Activated naive CD8-positive, alpha-beta T cell treated with anti-CD3 and anti-CD28 coated beads for 36 hours (primary cell): ENCODE measurements around the gene KDM4B. TPM values are rescaled to one million over a fixed set of nuclear protein-coding genes. Genes with fewer than 3 reads are reported as not detected.

Experiments
- DNase-seq: peaks from one replicate; pipeline ENCODE4 v3.0.0; 2021
- H3K27ac Mint-ChIP-seq: one replicate; pipeline ENCODE4 v1.8.0; 2022; ENCODE audit warnings: mild to moderate bottlenecking, moderate library complexity, mixed read lengths
- H3K27me3 Mint-ChIP-seq: one replicate; pipeline ENCODE4 v1.8.0; 2022; ENCODE audit warnings: mild to moderate bottlenecking, mixed read lengths
- H3K36me3 Mint-ChIP-seq: one replicate; pipeline ENCODE4 v1.8.0; 2021; ENCODE audit warnings: mild to moderate bottlenecking, mixed read lengths
- H3K4me1 Mint-ChIP-seq: one replicate; pipeline ENCODE4 v1.8.0; 2021; ENCODE audit warnings: mixed read lengths
- H3K4me3 Mint-ChIP-seq: one replicate; pipeline ENCODE4 v1.8.0; 2022; ENCODE audit warnings: mild to moderate bottlenecking, moderate library complexity, mixed read lengths
- H3K9me3 Mint-ChIP-seq: one replicate; pipeline ENCODE4 v1.8.0; 2022; ENCODE audit warnings: mixed read lengths
- total RNA-seq, 2 experiments: library from RNA; stranded (reverse); gene quantifications; one replicate each; pipeline ENCODE4 v1.2.3, GENCODE V29; 2021

KDM4B gene
- total RNA-seq, 2 experiments from 2014 or later: 29.4 to 31.3 TPM

DNA sequence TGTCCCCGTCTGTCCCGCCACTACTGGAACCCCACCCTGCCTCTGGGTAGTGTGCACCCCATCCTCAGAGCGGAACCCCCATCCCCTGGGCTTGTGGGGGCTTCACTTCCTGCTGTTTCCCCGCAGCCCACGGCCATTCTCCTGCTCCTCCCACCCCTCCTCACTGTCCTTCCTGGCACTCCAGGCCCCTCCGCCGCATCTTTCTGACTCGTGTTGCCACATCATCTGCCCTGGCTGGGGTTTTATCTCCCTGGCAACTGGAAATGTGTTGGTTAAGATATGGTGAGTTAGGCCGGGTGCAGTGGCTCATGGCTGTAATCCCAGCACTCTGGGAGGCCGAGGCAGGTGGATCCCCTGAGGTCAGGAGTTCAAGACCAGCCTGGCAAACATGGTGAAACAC lies 37.3 kb downstream of the KDM4B start:
- DNase-seq: no peak
- H3K36me3 Mint-ChIP-seq: peaks cover 12% of the 10 kb centered on the region
- H3K4me3 Mint-ChIP-seq: no peak overlapping the region
- peaks cover 5% of the 10 kb centered on the region for H3K4me1 Mint-ChIP-seq
- H3K9me3 Mint-ChIP-seq: peaks cover 8% of the 10 kb centered on the region
- no peak overlapping the region for H3K27ac Mint-ChIP-seq
- no peaks in the 10 kb centered on the region for H3K27me3 Mint-ChIP-seq

DNA sequence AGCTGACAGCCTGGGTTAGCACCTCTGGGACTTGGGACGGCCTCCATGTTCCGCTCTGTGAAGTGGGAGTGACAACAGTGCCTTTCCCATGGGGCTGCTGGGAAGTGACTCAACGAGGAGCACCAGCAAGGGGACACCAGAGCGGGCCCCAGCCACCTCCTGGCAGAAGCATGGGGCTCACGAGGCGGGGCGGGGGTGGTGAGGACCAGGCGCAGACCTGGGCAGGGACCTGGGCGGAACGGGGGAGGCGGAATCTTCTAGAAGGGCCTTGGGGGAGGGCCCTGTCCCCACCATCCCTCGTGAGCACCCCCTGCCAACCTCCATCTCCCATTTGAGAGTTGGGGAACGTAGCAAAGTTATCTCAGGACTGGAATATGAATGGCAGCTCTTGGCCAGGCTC lies 37.9 kb downstream of the KDM4B start:
- peaks cover 8% of the 10 kb centered on the region for H3K9me3 Mint-ChIP-seq
- DNase-seq: no peak
- H3K4me3 Mint-ChIP-seq: no peak overlapping the region
- H3K36me3 Mint-ChIP-seq: peaks cover 12% of the 10 kb centered on the region
- H3K4me1 Mint-ChIP-seq: peaks cover 5% of the 10 kb centered on the region
- H3K27ac Mint-ChIP-seq: no peak overlapping the region
- no peaks in the 10 kb centered on the region for H3K27me3 Mint-ChIP-seq

DNA sequence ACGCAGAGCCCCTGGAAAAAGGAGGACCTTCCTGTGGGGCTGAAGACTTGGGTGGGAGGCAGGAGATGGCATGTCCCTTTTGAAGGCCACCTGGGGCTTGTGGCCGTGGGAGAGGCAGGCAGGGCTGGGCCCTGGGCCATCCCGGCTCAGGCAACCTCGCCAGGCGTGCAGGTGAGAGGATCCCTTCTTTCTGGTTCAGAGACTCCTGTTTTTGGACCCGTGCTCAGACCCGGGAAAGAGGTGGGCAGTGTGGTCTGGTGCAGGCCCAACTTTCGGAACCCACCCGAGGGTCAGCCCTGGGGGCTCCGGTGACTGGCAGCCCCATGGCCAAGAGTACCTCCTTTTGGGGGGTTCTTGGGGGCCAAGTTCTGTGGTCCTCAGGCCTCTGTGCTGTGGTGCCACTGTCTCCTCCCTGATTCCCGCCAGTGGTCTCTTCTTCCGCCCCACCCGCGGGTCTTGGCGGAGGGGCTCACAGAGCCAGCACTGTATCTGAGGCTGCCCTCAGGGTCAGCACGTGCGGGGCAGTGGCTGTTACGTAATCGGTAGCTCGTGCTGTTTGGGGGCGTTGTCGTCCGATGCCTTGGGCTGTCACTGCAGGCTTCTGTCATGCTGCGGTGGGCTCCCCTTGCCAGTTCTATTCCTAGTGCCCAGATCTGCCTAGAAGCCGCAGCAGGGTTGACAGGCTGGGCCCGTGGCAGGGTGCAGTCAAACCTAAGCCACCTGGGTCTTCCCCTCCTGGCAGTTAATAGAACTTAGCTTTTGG lies 42.7 kb downstream of the KDM4B start:
- Mint-ChIP-seq H3K9me3 (peaks cover 8% of the 10 kb centered on the region), H3K4me3 (no peak overlapping the region), H3K27me3 (no peaks in the 10 kb centered on the region), H3K36me3 (peaks cover 12% of the 10 kb centered on the region), H3K4me1 (peaks cover 2% of the 10 kb centered on the region), H3K27ac (no peak overlapping the region)
- DNase-seq: no peak

DNA sequence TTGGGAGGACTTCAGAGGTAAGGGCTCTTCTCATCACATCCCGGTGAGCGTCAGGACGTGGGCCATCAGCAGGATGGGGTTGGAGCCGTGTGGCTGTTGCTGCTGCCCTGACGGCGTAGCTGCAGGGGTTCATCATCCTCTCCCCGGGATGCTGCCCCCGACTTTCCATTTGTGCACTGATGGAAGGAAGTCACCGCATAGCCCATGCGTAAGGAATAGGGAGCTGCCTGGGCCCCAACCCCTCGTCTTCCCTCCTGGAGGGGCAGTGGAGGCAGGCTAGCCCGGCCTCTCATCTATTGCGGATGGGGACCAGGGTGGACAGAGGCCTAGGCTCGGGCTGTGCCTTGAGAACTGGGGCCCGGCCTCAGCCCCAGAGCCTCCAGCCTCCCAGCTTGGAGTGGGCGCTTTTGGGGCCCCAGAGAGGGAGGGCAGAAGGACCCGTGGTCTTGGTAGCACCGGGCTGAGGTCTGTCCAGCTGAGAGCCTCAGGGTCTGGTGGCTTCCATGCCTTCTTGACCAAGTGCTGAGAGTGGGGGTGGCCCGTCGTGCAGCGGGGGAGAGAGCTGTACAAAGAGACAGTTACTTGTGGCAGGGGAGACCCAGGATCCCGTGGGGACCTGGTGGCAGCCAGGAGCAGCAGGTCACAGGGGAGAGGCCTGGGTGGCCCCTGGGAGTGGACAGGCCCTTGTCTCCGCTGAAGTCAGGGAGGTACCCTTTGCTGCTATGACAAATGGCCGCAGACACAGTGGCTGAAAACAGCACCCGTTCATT lies 44.0 kb downstream of the KDM4B start:
- no peaks in the 10 kb centered on the region for H3K4me1 Mint-ChIP-seq
- peaks cover 3% of the 10 kb centered on the region for H3K36me3 Mint-ChIP-seq
- H3K27me3 Mint-ChIP-seq: no peaks in the 10 kb centered on the region
- no peak overlapping the region for H3K27ac Mint-ChIP-seq
- DNase-seq: no peak
- H3K4me3 Mint-ChIP-seq: no peak overlapping the region
- peaks cover 1% of the 10 kb centered on the region for H3K9me3 Mint-ChIP-seq

DNA sequence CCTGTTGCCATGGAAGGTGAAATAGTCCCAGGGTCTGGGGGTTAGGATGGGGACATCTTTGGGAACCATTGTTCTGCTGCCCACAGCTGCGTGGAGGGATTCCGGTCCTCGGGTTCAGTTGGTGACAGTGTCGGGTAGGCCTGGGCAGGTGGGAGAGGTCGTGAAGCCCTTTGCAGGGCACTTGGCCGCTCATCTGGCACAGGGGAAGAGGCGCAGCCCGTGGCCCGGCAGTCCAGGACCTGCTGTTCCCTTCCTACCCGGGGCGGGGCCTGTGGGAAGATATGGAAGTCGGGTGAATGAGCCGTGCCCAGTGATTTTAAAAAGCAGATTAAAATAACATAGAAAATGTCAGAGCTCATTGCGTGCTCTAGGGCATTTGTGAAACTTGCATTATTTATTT lies 44.8 kb downstream of the KDM4B start:
- peaks cover 4% of the 10 kb centered on the region for H3K36me3 Mint-ChIP-seq
- H3K9me3 Mint-ChIP-seq: no peaks in the 10 kb centered on the region
- no peaks in the 10 kb centered on the region for H3K27me3 Mint-ChIP-seq
- no peak for DNase-seq
- no peak overlapping the region for H3K4me3 Mint-ChIP-seq
- peaks cover 5% of the 10 kb centered on the region for H3K4me1 Mint-ChIP-seq
- H3K27ac Mint-ChIP-seq: no peak overlapping the region

DNA sequence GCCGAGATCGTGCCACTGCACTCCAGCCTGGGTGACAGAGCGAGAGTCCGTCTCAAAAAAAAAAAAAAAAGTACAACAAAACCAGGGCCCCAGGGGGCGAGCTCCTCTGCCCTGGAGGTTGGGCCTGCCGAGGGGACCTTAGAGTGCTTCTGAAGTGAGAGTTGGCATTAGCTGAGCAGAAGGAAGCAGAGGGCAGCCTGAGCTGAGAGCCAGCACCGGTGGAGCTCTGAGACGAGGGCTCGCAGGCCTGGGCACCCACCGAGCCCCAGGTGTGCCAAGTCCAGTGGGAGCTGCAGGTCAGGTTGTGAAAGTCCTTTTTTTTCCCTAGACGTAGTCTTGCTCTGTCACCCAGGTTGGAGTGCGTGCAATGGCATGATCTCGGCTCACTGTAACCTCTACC lies 46.0 kb downstream of the KDM4B start:
- peaks cover 5% of the 10 kb centered on the region for H3K4me1 Mint-ChIP-seq
- H3K4me3 Mint-ChIP-seq: no peak overlapping the region
- H3K27ac Mint-ChIP-seq: no peak overlapping the region
- no peaks in the 10 kb centered on the region for H3K27me3 Mint-ChIP-seq
- DNase-seq: no peak
- no peaks in the 10 kb centered on the region for H3K9me3 Mint-ChIP-seq
- H3K36me3 Mint-ChIP-seq: peaks cover 4% of the 10 kb centered on the region

DNA sequence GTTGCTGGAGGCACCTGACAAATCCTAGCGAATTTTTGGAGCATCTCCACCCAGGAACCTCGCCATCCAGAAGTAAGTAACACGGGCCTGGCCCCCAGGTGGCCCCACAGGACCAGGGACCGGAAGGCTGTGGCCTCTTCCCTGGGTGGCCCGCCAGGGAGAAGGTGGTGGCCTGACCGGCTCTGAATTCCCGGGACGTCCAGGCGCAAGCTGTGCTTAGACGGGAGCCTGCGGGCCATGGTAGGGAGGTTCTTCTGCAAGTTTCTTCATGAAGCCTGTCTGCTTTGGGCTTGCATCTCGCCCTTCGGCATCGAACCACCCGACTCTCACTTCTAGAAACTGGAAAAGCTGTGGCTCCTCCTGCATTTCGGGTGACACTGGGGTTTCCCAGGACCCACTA lies 47.4 kb downstream of the KDM4B start:
- Mint-ChIP-seq H3K27me3 (no peaks in the 10 kb centered on the region), H3K36me3 (peaks cover 4% of the 10 kb centered on the region), H3K9me3 (no peaks in the 10 kb centered on the region), H3K4me1 (peaks cover 5% of the 10 kb centered on the region), H3K4me3 (no peak overlapping the region), H3K27ac (no peak overlapping the region)
- no peak for DNase-seq

DNA sequence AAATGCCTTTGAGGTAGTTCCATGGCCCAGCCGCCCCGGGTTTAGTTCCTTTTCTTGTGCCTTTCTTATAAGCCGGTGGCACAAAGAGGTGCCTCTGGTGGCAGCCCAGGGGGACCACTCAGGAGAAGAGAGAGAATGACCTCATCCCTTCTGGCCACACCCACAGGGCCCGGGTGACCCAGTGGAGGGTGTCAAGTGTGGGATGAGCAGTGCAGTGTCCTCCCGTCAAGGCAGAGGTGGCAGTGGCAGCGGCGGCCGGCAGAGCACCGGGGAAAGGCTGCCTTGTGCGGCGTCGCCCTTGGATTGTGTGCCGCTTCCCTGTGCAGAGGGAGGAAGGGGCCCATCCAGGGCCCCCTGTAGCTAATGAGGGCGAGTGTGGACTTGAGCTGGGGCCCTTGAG lies 47.9 kb downstream of the KDM4B start:
- H3K4me3 Mint-ChIP-seq: no peak overlapping the region
- H3K9me3 Mint-ChIP-seq: no peaks in the 10 kb centered on the region
- H3K4me1 Mint-ChIP-seq: peaks cover 5% of the 10 kb centered on the region
- no peak overlapping the region for H3K27ac Mint-ChIP-seq
- no peak for DNase-seq
- H3K27me3 Mint-ChIP-seq: no peaks in the 10 kb centered on the region
- H3K36me3 Mint-ChIP-seq: peaks cover 4% of the 10 kb centered on the region

DNA sequence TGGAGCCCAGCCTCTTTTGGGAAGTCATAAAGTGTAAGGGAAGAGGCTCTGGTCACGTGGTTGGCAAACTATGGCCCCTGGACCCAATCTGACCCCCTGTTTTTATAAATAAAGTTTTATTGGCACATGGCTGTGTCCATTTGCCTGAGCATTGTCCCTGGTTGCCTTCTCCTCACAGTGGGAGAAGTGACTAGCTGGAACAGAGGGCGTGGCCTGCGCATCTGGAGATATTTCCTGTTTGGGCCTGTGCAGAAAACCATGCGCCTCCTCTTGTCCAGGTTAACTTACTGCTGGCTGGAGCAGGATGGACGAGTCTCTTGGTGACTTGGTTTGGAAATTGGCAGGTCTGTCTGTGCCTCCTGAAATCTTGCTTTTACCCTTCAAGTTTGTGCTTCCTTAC lies 48.3 kb downstream of the KDM4B start:
- Mint-ChIP-seq H3K4me3 (no peak overlapping the region), H3K27me3 (no peaks in the 10 kb centered on the region), H3K4me1 (peaks cover 5% of the 10 kb centered on the region), H3K9me3 (no peaks in the 10 kb centered on the region), H3K36me3 (peaks cover 4% of the 10 kb centered on the region), H3K27ac (no peak overlapping the region)
- no peak for DNase-seq

DNA sequence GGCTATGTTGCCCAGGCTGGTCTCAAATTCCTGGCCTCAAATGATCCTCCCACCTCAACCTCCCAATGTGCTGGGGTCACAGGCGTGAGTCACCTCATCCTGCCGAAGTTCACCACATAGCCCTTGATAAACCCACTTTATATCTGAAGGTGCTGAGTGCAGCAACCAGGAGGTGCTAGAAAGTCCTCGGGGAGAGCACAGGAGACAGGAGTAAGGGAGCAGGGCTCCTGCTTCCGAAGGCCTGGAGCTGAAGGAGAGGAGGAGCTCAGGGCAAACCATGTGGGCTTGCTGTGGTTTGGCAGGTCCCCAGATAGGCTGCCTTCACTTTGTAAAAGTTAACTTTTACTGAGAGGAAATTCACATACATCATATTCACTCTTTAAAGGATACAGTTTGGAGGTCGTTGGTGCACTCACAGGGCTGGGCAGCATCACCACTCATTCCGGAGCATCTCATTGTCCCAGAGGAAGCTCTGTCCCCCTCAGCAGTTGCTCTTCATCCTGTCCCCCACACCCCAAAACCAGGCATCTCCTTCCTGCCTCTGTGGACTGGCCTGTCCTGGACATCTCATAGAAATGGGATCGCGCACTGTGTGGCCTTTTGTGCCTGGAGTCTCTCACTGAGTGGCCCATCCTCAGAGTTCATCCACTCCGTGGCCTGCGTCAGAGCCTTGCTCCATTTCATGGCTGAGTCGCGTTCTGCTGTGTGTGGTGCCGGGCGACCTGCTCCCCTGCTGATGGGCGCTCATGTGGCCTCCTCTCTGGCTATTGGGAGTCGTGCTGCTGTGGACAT lies 49.5 kb downstream of the KDM4B start:
- Mint-ChIP-seq H3K36me3 (peaks cover 4% of the 10 kb centered on the region), H3K4me3 (no peak overlapping the region), H3K27me3 (no peaks in the 10 kb centered on the region)

DNA sequence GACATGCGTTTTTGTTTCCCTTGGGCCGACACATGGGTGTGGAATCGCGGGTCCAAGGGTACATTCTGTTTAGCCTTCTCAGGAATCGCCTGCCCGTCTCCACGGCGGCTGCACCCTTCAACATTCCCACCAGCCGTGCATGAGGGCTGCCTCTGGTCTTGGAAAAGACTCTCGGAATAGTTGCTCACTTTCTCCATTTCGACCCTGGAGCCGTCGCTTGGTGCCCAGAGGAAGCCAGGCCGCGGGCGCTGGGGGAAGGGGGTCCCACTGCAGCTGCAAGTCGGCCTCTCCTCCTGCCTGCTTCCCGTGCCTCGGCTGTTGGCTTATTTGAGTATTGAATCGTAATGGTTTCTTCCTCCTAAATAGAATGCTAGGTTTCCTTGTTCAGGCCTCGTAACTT lies 51.5 kb downstream of the KDM4B start:
- peaks cover 4% of the 10 kb centered on the region for H3K36me3 Mint-ChIP-seq

More for the DNA sequence above, 49.5 kb downstream of the KDM4B start:
- H3K4me1 Mint-ChIP-seq: peaks cover 5% of the 10 kb centered on the region
- DNase-seq: no peak
- H3K27ac Mint-ChIP-seq: no peak overlapping the region
- no peaks in the 10 kb centered on the region for H3K9me3 Mint-ChIP-seq

DNA sequence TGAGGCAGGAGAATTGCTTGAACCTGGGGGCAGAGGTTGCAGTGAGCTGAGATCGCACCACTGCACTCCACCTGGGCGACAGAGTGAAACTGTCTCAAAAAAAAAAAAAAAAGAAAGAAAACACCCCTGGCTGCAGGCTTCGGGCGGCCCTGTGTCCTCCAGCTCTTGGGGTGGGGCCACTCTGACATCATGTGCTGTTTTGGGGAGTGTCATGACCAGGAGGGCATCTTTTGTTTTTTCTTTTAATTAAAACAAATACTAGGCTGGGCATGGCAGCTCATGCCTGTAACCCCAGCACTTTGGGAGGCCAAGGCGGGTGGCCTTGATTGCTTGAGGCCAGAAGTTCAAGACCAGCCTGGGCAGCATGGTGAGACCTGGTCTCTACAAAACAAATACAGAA lies 52.1 kb downstream of the KDM4B start:
- no peak overlapping the region for H3K4me3 Mint-ChIP-seq
- H3K27ac Mint-ChIP-seq: no peak overlapping the region
- H3K27me3 Mint-ChIP-seq: no peaks in the 10 kb centered on the region
- no peaks in the 10 kb centered on the region for H3K9me3 Mint-ChIP-seq
- H3K36me3 Mint-ChIP-seq: peaks cover 4% of the 10 kb centered on the region
- H3K4me1 Mint-ChIP-seq: peaks cover 5% of the 10 kb centered on the region
- DNase-seq: no peak

More for the DNA sequence above, 51.5 kb downstream of the KDM4B start:
- no peak overlapping the region for H3K4me3 Mint-ChIP-seq
- H3K27me3 Mint-ChIP-seq: no peaks in the 10 kb centered on the region
- no peak overlapping the region for H3K27ac Mint-ChIP-seq
- no peaks in the 10 kb centered on the region for H3K9me3 Mint-ChIP-seq
- DNase-seq: no peak
- peaks cover 5% of the 10 kb centered on the region for H3K4me1 Mint-ChIP-seq

DNA sequence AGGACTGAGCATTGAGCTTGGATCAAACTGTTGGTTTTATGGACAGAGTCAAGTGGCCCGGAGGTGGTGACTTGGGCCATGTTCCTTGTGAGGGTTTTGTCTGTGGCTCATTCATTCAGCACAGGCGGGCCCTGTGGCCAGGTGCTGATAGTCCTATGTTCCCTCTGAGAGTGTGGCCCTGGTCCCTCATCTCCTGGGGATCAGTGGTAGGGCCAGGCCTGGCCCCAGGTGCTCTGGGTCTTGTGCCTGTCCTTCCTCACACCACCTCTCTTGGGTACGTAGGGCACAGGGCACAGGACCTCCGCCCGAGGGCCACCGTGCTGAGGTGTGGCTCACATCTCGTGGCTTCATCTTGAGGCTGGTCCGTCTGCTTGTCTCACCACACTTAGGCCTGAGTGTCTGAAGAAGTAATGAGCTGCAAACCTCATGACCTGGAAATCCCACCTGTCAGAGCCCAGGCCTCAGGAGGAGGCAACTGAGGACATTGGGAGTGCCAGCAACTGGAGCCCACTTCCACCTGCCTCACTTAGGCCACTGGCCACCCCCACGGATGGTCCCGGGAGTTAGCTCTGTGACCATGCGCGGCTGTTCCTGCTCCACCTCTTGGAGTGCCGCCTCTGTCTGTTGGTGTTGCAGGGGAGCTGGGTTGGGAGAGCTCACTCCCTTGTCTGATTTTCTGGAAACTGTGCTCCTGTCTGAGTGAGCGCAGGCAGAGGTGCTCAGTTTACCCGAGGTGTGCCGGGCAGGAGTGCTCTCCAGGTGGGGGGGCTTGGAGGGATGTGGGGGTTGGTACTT lies 53.4 kb downstream of the KDM4B start:
- peaks cover 4% of the 10 kb centered on the region for H3K36me3 Mint-ChIP-seq
- H3K27ac Mint-ChIP-seq: no peak overlapping the region
- H3K9me3 Mint-ChIP-seq: no peaks in the 10 kb centered on the region
- H3K27me3 Mint-ChIP-seq: no peaks in the 10 kb centered on the region
- peaks cover 5% of the 10 kb centered on the region for H3K4me1 Mint-ChIP-seq
- no peak overlapping the region for H3K4me3 Mint-ChIP-seq
- no peak for DNase-seq

DNA sequence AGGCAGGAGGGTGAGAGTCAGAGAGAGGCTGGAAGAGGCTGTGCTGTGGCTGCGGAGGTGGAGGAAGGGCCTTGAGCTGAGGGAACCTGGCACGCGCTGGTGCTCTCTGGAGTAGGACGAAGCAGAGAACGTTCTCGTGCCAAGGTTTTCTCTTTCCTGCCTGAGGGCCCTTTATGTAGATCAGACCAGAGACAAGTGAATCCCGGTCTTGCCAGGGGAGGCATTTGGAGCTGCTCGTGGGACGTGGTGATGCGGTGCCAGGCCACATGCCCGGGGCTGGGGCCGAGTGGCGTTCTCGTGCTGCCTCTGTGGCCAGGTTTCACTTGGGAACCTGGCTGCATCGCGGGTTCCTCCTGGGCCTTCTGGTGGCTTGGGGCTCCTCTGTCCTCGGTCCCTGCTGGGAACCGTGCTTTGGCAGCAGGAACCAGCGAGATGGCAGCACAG lies 54.2 kb downstream of the KDM4B start:
- peaks cover 4% of the 10 kb centered on the region for H3K4me1 Mint-ChIP-seq
- DNase-seq: no peak
- H3K27ac Mint-ChIP-seq: no peak overlapping the region
- peaks cover 3% of the 10 kb centered on the region for H3K36me3 Mint-ChIP-seq
- H3K27me3 Mint-ChIP-seq: no peaks in the 10 kb centered on the region
- H3K9me3 Mint-ChIP-seq: no peaks in the 10 kb centered on the region
- no peak overlapping the region for H3K4me3 Mint-ChIP-seq
